Superior temporal gyrus (tissue), 1 donor: Measurements from ENCODE around the gene DDI1.
A peak's percentile ranks its signal among the peaks of the same experiment; 100 is the strongest.

Experiments used
- DNase-seq: peaks from one replicate; pipeline ENCODE4 v3.0.0-alpha.2; 2016; ENCODE audit errors: extremely low spot score

The DDI1 gene

DNA sequence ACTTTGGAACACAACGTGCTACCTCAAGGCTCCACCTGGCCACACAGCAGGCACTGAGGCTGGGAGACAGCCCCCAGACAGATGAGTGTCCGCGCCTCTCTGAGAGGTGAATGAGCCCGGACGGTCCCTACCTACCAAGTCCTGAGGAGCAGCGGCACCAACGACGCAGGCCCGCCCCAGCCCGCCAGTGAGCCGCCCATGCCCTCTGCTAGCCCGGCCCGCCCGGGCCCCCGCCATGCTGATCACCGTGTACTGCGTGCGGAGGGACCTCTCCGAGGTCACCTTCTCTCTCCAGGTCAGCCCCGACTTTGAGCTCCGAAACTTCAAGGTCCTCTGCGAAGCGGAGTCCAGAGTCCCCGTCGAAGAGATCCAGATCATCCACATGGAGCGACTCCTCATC lies at the start of gene DDI1:
DDI1 (plus strand) TSS at position 53 of the 400 bp plus-strand sequence; CDS start at position 236, 183 bp downstream.
- DNase-seq, result no peak

DNA sequence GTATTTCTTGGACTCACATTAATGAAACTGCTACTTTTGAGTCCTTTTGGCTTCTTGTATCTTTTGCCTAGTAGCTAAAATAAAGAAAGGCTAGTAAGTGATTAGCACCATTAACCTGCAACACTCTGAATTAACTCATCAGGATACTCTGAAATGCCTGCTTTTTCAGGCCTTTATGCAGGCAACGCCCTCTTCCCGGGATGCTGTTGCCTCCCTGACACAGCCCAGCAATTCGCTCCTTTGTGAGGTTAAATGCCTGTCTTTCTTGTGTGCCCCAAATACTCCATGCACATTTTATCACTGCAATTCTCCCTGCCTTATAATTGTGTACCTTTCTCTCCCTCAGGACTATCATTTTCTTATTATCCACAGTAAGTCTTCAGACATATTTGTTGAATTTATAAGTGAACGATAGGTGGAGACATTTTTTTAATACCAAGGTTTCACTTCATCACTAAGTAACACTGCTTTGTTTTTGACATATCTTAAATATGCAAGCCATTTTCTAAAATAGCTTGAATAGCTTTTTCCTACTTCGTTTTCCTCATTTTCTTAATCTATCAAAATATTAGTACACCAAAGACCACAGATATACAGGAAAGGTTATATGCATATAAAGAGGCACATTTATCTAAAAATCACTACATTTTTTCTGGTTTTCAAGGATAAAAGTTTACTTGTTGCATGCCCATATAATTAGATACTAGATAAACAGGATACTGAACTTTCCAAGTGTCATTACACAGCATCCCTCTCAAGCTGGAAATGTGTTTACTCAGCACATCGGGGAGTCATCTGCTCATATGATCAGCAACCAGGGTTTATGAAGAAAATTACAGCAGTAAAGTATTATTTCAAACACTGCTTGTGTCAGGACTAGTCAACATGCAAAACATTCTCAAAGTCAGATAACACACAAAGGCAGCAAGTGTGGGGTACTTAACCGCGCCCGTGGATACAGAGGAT lies 48.5 kb upstream of the DDI1 start:
- no peak for DNase-seq

DNA sequence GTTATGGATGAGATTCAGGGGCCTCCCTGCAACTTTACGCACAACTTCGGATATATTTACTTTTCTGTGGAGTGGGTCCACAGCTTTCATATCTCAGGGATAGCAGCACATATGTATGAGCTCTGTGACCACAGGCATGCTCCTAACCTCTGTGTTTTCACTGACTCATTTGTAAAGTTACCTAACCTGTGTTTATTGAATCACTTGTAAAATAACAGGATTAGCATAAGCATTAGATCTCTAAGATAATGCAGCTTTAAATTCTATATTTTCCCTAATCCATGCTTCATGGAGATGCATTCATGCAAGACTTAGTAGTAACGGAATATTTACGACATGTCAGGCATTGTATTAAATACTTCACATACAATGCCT lies 47.9 kb upstream of the DDI1 start:
- no peak for DNase-seq

DNA sequence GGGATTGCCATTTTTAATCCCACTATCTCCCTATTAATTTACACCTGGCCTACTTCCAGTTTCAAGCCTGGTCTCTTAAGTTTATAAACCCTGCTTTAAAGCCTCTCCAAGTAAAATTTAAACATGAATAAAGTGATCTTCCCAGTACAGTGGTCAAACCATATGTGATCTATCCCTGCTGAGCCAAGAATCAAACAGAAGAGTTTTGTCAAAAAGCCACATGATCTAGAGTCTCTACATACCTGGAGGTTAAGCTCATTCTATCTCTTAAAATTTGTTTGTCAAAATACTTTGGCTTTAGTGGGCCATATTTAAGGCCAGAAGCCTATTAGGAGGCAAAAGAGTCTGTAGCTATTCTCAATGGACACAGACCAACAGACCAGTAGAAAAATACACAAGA lies 42.9 kb upstream of the DDI1 start:
- no peak for DNase-seq

DNA sequence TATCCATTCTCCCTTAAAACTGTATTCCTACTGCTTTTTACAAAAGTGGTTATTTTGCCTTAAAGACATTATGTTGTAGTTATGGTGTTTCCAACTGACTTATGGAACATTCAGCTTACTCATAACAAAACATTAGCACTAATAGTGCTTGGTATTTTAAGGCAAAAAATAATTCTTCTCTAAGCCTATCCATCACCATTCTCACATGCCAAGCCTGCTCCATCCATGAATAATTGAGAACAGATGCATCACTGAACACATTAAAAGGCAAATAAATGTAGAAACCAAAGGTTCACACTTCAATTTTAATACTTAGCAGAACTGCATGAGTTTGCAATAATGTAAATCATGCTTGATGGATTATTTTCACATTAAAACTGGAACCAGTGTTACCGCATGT lies 42.3 kb upstream of the DDI1 start:
- DNase-seq, result no peak

DNA sequence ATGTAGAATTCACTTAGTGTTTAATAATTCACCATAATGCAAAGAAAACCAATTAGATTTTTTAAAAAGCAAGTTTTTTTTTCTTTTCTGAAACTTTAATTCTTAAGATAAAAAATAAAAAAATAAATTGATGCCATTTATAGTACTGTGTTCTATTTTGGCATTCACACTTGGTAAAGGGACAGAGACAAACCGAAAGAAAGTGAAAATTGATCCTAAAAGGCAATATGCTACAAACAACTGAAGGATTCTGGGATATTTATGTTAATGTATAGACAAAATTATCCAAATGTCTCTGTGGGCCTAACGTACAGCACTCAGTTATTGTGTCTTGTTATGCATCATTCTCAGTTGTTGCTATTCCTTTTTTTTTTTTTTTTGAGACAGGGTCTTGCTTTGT lies 41.9 kb upstream of the DDI1 start:
- DNase-seq, result no peak

DNA sequence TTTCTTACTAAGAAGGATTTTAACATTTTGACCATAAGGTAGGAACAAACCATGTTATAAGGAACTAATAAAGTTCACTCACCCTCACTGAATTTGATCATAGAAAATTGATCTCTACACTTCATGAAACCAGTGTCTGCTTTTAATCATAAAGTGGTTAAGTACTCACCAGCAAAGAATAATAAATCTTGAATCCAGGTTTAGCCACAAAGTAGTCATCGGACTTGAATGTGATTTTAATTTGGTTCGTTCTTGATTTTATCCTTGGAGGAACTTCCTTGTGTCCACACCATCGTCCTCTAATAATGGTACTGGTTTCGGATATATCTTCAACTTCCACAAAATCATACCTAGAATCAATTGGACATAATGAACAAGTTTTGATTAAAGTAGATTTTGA lies 40.5 kb upstream of the DDI1 start:
- no peak for DNase-seq

DNA sequence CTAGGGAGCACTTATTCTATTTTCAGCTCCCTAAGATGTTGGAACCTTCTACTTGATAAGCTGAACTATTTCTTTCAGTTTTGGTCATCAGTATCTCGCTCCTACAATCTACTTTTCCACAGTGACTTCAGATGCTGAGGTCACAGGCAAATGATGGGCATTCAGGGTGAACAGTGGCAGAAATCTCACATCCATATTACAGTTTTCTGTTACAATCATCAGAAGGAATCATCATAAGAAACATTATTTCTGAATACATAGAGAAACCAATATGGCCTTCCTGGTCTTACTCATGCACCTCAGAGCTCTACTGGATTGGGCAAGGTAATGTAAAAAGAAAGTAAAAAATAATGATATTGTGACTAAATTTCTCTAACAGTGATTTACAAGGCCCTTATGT lies 39.4 kb upstream of the DDI1 start:
- no peak for DNase-seq

DNA sequence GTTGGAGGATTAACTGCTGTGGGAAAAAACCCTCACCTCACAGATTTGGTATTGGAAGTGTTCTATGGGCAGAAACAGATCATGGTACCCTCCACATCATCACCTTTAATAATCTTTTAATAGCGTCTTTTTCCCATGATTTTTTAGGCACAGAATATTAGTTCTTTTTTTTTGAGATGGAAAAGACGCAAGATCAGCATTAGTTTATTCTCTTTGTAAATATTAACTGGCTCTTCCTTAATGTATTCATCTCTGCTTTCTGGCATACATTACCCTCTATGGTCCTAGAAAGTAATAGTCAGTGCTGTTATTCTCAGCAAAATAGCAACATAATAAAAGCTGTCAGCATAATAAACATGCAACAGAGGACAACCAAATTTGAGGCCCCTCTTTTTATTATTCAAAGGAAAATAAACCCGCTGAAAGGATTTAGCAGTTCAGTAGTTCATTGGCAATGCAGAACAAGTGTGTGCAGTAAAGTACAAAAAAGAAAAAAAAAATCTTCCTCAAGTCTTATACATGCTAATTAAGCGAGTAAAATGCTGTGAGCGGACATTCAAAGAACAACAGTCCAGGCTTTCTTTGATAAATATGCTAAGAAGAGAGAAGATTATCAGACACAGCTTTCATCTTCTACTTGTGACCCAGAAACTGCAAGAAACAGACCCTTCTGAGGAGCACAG lies 37.5 kb upstream of the DDI1 start:
- no peak for DNase-seq

DNA sequence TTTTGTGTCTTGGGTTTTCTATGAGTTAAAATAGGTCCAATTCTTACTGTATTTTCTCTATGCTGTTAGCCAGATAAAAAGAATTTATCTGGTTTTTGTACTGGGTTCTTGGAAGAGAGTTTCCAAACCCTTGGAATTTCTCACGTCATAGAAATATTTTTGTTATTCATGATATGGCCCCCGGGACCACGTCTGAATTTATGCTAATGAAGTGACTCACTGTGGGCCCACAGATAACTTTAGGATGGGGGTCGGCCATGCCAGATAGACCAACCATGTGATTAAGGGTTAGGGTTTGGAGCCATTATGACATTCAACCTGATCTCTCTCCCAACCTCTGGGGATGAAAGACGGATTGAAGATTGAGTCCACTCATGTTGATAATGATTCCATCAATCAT lies 35.6 kb upstream of the DDI1 start:
- DNase-seq, result no peak

DNA sequence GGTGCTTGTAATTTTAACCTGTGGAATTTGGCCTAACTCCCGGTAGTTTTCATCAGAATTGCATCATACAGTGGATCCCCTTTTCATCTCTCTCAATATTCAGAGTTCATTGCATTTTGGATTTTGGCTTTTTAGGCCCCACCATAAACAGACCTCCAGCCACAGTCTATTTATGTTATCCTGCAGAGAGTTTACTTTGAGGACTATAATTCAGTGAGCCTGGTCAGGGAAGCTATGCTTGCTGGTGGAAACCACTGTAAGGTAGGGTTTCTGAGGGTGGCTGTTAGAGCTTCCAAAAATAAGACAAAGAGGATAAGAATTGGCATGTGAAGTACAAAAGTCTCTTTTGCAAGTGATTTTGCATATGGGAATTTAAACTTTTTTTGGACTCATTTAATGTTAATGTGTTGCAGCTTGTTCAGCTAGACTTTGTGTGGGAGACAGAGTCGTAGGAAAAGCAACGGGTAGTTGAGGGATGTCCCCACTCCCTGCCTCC lies 34.8 kb upstream of the DDI1 start:
- DNase-seq, result peak; percentile 13

DNA sequence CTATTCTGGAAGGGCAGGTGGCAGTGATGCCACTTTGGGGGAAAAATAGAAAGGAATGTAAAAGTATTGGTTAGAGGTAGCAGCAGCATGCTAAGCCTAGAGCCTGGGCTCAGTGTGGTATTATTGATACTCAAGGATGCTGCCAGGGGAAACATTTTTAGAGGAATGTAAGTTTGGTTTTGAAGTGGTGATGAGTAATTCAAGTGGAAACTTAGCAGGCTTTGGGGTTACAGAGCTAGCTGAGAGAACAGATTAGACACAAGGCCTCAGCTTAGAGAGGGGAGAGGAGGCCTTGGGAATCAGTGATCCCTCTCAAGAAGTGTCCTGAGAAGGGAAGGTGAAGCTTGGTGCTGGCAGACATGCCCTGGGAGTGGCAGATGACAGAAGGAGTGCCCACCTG lies 32.9 kb upstream of the DDI1 start:
- no peak for DNase-seq

DNA sequence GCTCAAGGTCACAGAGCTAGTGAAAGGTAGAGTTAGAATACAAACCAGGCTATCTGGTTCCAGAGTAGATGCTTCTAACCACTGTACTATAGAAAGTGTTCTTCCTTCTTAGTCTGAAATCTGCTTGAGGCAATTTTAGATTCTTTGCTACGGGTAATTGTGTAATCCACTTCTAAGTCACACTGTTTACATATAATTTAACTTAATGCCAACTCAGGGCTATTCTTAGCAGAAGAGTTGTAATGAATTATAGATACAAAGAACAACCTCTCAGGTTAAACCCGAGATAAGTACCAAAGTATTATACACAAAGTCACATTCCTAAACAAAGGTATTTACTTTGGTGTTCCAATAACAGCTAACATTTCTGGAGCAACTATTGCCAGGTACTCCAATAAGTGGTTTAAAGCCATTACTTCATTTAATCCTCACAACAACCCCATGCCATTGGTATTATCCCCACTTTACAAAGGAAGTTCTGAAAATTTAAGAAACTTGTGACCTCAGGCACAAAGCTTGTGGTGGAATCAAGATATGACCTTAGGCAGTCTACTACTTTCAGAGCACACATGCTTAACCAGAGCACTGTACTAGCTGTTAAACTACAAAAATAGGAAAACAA lies 31.1 kb upstream of the DDI1 start:
- DNase-seq, result no peak

DNA sequence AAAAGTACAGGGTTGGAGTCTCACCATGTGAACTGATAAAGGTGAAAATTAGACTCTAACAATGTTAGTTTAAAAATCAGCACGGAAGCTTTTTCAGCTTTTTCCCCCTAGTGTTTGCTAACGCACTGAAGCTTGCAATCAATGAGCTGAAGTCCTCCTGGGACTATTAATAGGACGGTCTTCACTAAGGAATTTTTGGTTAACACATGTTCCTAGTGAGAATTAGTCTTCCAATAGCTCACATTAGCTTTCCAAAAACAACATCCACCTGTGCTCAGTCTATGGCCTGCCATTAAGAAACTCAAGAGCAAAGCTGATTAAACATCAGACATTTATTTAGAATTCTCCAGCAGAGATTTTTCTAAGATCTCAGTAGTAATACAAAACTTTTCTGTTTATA lies 26.7 kb upstream of the DDI1 start:
- DNase-seq, result no peak

DNA sequence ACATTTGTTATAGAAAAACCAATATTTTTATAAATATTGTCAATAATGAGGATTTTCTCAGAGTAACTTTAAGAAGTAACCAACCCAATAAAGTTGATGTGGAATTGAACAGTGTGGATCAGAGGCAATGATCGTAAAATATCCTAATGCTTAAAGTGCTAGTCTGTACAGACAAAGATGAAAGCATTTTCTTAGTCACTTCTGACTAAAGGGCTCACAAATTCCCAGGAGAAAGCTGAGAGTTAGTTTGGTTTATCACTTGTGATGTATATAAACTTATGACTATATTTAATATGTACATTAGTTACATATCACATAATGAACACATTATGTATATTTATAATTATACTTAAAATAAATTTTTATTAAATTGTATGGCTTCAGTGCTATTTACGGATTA lies 25.4 kb upstream of the DDI1 start:
- no peak for DNase-seq

DNA sequence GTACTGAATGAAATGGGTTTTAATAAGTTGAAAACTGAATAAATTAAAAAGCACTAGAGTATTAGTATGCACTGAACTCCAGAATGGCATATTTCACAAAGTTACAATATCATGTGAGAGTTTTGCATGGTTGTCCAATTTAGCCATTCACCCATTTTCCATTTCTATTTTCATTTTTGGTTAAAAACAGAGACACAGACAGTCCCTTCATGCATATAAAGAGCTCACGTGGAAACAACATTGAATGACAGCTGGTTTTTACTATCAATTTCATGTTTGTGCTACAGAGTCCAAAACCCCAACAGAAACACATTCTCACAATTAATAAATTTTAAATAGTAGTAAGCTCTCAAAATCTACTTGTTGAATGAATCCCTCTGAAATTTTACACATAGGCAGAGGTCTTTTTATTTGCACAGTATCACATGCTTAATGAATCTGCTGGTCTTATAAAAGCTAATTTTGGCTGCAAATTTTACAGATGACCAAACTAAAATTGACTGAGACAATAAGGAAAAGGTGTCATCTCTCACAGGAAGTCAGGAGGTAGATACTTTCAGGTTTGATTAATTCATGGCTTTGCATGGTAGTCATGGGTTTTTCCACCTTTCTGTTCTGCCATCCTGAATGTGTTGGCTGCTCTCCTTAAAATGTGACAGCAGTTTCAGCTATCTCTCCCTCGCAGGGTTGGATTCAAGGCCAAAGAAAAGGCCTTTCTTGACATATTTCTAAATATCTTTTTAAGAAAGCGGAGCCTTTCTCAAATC lies 20.6 kb upstream of the DDI1 start:
- no peak for DNase-seq

DNA sequence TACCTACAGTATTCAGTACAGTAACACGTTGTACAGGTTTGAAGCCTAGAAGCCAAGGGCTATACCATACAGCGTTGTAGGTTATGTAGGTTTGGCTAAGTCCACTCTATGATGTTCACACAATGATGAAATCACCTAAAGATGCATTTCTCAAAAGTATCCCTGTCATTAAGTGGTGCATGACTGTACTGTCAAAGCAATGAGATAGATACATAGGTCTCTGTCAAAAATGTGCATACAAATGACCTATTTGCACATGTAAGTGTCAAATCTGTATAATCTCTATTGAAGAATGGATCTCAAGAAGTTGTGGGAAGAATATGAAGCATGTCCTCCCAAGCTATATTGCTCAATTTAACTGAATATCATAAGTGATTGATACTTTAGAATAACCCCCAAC lies 11.9 kb upstream of the DDI1 start:
- DNase-seq, result no peak

DNA sequence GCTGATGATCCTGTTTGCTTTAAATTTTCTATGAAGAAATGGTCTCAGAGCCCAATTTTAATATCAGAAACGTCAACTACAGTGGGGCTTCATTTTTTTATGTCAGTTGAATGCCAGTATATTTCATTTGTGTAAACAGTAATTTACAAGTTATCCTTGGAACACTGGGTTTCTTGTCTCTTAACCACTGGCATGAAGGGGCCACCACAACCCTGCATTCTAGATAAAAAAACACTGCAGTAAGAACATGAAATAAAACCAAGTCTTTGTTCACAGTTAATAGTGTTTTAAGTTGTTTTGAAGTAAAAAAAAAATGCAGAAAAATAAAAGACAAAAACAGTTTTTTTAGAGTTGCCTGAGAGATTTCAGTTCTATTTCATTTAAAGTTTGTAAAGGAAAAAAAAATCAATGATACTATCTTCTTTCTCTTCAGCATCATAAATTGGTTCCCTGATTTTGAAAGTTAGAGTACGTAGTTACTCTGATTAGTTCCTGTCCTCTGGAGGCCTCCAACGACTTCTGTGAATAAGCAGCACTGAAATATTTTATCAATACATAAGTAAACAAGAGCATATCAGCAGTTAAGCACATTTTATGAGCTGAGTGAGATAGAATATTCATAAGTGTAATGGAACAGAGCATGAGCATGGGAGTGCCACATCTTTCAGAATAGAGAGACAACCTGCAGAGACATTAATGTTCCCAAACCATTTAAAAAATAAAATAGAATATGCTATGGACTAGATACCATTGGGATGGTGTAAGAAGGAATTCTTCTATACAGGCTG lies 7.8 kb upstream of the DDI1 start:
- no peak for DNase-seq

DNA sequence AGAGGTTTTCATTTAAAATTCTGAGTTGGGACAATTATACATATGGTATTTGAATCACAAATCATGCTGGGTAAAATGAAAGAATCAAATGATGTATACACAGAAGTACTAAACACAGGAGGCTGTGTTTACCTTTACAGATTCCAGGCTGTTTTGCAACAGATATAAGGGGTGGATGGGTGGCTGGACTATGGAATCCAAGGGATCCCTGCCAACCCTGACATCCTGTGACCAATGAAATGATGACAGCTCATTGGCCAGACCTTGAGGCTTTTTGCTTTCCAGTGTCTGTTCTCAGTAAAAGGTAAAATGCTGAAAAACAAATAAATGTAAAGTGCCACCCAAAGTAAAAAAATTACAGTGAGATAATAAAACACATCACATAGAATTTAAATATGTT lies 3.3 kb upstream of the DDI1 start:
- no peak for DNase-seq

DNA sequence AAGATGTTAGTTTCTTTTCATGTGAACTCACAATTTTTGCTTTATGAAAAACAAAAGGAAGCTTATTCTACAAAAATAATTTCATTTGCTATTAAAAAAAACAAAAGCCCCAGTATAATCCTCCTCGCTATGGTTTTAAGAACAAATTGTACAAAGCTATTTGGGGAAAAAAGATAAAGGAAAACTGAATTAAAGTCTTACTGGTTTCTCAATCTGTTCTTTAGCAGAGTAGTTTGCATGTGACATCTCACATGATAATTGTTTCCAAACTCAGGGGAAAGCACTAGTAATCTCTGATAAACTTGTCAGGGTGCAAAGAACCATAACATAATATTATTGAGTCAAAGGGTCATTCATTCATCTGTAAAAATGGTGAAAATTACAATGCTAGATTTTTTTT lies 2.9 kb upstream of the DDI1 start:
- DNase-seq, result no peak

DNA sequence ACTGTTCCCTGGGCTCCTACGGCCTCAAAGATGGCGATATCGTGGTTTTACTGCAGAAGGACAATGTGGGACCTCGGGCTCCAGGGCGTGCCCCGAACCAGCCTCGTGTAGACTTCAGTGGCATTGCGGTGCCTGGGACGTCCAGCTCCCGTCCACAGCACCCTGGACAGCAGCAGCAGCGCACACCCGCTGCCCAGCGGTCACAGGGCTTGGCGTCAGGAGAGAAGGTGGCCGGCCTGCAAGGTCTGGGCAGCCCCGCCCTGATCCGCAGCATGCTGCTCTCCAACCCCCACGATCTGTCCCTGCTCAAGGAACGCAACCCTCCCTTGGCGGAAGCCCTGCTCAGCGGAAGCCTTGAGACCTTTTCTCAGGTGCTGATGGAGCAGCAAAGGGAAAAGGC lies 555 bp downstream of the DDI1 start:
- DNase-seq, result no peak
